GM18498 (cell line): ENCODE results near the gene DTWD2.
"Not testable (repeated sequence)": the region's sequence is repeated elsewhere in the genome, so short reads cannot be mapped to it uniquely, and the experiment has no call there.

ENCODE experiments used
- ATAC-seq: cut with Tn5 transposase; IDR thresholded peaks from one replicate; pipeline ENCODE4 v1.9.1; 2021; ENCODE audit warnings: mild to moderate bottlenecking, moderate library complexity; ENCODE audit not compliant: unreplicated experiment

Gene DTWD2

DNA sequence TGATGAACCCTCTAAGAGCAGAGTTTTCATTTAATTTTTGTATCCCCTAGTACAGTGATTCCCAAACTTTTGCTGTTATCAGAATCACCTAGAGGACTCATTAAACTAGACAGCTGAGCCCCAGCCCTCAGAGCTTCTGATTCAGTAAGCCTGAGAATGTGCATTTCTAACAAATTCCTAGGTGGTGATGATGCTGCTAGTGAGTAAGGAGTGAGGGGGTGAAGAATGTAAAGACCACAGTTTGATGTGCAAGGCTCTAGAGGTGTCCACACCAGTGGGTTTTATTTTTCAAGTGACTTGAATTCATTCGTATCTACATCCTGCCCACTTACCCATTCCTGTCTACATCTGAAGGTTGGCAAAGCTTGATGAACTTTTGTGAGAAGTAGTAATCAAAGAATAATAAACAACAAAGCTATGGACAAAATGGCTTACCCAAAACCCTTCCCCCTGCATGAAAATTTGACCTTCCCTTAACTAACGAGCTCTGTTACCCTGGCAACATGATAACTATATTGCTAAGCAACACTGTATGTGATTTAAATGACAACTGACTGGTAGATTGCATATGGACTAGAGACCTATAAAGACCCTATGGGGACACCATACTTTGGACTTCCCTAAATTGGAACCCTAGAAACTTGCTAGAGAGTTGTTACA lies 35.2 kb downstream of the DTWD2 start:
- ATAC-seq: peak; percentile 15

DNA sequence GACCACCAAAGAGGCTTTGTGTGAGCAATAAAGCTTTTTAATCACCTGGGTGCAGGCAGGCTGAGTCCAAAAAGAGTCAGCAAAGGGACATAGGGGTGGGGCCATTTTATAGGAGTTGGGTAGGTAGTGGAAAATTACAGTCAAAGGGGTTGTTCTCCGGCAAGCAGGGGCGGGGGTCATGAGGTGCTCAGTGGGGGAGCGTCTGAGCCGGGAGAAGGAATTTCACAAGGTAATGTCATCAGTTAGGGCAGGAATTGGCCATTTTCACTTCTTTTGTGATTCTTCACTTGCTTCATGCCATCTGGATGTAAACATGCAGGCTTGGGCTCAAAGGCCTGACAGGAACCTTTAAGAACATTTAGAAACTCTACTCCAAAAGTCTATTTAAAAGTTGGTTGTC lies 36.0 kb downstream of the DTWD2 start:
- ATAC-seq: not testable (repeated sequence)

DNA sequence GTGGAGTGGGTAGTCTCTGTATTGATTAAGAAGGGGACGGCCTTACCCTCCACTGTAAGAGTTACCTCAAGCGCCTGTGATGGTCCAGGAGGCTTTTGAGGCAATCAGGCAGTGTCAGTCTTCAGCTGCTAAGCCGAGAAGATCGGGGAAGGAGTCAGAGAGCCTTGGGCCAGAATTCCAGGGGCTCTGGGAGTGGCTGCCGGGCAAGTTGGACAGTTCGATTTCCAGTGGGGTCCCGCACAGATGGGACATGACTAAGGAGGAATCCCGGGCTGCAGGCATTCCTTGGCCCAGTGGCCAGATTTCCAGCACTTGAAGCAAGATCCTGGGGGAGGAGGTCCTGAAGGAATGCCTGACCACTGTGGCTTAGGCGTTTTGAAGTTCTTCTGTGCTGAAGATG lies 38.0 kb downstream of the DTWD2 start:
- ATAC-seq: not testable (repeated sequence)

DNA sequence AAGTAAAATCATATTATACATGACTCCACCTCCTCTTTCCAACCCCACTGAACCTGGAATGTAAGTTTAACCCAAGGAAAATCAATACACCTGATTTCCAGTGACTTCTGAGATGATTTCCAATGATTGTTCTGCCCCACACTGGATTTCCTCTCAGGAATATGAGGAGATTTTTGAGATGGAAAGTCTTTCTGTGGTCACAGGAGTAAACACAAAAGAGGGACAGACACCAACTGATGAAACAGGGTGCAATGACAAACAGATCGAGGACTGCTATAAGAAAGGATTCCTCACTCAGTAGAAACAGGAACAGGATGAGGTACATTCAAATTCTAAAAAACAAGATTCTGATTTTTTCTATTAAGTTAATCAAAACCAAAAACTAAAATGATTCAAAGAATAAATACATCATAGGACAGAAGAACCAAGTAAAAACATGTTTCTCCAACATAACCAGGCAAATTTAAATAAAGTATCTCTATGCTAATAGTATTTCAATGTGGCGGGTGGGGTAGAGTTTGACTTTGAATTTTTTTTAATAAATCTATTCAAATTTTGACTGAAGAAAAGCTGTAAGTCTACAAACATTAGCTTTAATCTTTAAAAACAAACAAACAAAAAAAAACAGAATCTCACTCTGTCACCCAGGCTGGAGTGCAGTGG lies 42.1 kb downstream of the DTWD2 start:
- no peak for ATAC-seq

DNA sequence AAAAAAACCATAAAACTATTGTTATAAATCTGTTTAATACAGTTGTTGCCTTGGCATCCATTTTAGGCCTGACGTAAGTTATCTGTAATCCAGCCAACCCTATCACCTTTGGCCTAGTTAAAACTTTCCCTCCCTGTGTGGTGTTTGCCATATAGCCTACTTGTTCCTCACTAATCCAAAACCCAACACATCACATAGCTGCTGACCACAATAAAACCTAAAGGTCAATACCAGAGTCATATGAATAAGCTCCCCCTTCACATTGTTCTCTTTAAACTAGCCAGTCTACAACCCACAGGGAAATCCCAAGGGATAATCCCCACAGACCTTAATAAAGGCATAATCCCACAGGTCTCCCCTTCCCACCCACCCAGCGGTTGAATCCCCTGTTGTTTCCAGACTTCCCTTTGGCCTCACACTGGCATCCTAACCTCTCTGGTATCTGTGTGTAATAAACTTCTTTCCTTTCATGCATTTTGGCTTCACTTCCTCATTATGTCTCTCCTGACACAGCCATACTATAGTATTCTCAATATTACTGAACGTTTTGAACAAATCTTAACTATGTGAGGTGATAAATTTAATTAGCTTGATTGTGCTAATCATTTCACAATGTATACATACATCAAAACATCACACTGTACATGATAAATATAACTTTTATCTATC lies 50.8 kb downstream of the DTWD2 start:
- no peak for ATAC-seq

DNA sequence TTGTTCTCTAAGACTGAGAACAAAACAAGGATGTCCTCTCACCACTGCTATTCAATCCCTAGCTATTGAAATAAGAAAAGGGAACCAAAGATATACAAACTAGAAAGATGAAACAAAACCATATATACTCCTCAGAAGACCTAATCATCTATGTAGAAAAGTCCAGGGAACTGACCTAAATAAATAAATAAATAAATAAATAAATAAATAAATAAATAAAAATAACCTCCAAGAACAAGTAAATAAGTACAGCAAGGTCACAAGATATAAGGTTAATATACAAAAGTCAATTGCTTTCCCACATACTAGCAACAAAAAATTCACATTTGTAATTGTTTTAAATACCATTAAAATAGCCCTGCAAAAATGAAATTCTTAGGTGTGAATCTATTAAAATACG lies 54.6 kb downstream of the DTWD2 start:
- ATAC-seq: no peak

DNA sequence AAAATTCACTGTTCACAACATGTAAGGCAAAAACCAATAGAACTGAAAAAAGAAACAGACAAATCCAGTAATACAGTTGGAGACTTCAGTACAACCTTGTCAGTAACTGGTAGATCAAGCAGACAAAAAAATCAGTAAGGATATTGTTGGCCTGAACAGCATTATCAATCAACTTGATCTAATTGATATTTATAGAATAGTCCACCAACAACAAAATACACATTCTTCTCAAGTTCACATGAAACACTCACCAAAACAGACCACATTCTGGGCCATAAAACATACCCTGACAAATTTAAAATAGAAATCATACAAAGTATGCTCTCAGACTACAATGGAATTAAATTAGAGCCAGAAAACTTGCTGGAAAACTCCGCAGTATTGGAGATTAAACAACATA lies 56.8 kb downstream of the DTWD2 start:
- ATAC-seq: no peak

DNA sequence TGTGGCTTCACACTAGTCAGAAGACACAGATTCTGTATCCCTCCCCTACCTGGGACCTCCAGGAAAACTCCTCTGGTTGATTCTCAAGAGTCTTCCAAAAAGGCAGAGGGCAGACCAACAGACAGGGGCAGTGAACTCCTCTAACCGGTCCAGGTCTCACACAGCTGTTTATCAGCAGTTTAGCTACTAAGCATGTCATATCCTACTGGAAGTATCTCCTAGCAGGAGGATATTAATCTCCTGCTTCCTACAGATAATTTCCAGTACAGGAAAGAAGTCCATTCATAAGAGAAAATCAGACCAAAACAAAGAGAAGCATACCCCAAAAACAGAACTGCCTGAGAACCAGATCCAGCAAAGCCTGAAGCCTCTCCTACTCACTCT lies 64.3 kb downstream of the DTWD2 start:
- ATAC-seq: no peak

DNA sequence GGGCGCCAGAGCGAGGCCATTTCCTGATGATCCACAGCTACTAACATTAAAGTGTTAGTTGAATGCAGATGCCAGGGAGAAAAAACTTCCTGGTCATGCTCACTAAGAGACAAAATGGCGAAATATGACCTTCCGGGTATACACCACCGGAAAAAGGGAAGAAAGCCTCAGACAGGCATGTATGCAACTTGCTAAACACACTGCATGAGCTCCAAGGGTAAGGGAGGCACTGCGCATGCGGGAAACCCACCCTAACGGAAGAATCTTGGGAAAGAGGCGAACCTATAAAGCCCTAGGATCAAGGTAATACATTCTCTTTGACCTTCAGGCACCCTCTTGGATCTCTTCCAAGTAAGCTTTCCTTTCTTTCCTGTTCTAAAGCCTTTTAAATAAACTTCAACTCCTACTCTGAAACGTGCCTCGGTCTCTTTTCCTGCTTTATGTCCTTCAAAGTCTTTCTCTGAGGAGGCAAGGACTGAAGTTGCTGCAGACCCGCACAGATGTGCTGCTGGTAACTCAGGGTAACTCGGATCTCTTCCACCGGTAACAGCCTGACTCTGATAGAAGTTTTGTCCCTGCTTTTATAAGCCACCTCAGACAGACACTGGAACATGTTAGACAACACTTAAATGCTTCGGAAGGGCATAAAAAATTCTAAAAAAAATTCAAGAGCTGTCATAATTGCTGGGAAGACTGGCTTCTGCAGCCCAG lies 64.9 kb downstream of the DTWD2 start:
- no peak for ATAC-seq

DNA sequence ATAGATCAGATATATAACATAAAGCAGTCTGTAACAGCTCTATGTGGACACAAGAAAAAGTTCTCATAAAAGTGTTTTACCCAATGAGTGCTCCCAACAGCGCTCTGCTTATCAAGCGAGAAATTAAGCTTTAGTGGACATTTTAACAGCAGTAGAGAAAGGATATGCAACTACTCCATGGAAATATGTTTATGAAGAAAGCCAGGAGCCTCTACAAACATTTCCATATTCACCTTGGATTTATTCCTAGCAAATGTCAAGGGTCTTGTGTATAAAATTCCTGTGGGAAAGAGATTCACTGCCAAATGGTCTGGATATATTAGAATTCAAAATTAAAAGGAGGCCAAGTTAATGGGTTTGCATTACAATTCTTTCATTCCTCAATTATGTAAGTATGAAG lies 66.5 kb downstream of the DTWD2 start:
- no peak for ATAC-seq

DNA sequence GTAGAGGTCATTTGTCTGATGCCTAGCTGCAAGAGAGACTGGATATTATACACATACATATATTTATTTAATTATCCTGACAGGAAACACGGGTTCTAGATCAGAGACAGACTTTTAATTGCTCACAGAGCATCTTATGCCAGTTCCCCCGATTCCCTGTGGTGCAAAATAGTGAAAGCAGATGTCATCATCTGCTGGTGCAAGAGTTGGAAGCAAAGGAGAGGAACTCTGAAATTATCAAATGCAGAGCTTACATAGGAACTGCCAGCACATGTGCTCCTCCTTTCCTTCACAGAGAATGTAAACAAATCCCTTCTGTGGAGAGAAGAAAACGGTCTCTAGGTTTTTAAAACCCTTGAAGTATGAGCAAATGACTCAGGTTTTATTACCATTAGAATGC lies 69.3 kb downstream of the DTWD2 start:
- no peak for ATAC-seq

DNA sequence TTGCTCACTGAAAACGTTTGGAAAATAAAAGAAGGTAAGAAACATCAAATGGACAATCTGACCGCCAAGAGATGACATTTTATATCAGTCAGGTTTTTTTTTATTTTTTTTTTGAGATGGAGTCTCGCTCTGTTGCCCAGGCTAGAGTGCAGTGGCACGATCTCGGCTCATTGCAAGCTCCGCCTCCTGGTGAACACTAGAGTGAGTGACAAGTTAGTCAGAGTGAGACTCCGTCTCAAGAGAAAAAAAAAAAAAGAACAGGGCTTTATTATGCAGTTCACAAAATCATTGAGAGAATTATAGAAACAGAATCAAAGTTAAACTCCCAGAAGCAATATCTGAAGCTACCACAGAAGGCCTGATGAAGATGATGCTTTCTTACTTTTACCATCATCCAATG lies 70.1 kb downstream of the DTWD2 start:
- no peak for ATAC-seq

DNA sequence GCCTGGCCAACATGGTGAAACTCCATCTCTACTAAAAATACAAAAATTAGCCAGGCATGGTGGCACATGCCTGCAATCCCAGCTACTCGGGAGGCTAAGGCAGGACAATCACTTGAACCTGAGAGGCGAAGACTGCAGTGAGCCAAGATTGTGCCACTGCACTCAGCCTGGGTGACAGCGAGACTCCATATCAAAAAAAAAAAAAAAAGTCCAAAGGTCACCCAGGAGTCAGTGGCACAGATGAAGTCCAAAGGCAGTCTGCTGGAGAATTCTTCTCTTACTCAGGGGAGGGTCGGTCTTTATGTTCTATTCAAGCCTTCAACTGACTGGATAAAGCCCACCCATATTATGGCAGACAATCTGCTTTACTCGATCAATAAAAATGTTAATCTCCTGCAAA lies 80.8 kb downstream of the DTWD2 start:
- not testable (repeated sequence) for ATAC-seq

DNA sequence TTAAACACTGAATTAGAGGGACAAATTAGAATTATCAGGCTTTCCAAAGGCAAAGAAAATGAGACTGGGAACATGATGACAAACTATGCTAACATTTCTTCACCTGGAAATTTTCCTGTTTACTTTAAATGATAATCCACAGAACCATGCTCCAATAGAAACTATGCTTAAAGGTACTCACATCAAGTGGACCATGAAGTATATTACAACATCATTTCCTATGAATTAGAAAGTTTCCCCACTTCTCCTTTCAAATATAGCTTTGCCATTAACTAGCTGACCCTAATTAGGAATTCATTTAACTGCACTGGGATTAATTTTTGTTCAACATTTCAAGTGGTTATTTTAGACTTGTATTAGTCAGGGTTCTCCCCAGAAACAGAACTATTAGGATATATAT lies 81.4 kb downstream of the DTWD2 start:
- no peak for ATAC-seq

DNA sequence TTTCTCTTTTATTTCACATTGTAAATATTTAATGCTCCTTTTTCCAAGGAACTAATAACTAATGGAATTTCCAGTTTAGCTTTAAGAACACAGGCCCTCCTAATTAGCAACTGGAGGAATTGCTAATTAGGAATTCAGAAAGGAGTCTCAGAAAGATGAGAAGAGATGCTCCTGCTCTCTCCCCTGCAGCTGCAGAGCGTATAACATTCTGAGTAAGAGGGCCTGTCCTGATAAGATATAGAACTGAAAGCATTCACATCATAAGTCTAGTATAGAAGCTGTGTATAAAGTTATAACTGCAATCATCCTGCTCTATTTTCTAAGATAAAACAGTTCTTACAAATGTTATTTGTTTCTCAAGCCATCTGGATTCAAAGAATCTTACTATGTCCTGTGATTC lies 83.2 kb downstream of the DTWD2 start:
- no peak for ATAC-seq

DNA sequence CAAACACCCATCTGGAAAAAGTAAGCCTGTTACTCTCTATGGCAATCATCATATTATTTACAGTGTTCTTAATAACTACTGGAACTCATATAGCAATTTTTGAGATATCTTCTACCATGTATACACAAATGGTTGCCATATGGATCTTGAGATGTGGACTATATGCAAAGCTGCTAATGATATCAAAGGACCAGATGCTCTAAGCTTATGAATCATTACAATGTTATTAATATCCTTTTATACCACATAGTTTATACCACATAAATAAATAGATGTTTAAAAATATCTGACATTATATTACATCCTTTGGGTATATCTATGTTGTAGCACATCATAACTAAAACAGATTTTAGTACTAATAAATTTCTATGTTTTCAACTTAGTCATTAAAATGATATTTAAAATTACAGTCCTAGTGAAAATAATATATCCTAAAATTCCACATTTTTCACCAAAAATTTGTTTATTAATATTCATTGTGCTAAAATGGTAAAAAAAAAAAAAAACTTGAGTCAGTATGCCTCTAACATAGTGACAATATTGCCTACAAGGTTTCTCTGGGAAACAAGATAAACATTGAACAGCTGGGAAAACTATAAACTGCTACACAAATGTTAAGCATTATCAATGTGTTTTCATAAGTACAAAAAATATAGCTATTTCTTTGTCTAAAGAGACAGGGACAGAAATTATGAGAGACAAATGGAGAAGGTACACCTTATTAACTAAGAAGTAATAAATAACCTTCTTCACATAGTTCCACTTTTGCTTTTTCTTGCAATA lies 85.5 kb downstream of the DTWD2 start:
- ATAC-seq: no peak

DNA sequence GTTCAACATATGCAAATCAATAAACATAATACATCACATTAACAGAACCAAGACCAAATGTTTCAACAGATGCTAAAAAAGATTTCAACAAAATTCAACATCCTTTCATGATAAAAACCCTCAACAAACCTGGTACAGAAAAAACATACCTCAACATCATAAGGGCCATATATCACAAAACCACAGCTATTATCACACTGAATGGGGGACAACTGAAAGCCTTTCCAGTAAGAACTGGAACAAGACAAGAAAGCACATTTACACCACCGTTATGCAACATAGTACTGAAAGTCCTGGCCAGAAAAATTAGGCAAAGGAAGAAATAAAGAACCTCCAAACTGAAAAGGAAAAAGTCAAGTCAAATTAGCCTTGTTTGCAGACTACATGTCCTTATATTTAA lies 93.6 kb downstream of the DTWD2 start:
- ATAC-seq: no peak

DNA sequence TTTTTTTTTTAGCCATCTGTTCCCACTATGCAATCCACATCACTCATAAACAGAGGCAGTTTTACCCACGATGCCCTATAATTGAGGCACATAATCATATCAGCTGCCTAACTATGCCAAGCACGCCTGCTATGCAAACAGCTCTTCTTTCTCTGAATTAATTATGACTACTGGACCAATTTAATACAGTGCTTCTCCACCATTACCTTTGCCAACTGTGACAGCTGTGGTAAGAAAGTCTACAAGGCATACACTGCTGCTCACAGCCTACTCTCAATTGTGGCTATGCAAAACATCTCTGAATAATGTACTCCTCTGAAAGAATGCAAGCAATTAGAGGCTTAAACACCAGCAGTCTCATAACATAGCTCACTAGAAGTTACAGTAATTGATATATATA lies 97.1 kb downstream of the DTWD2 start:
- ATAC-seq: peak; percentile 68

DNA sequence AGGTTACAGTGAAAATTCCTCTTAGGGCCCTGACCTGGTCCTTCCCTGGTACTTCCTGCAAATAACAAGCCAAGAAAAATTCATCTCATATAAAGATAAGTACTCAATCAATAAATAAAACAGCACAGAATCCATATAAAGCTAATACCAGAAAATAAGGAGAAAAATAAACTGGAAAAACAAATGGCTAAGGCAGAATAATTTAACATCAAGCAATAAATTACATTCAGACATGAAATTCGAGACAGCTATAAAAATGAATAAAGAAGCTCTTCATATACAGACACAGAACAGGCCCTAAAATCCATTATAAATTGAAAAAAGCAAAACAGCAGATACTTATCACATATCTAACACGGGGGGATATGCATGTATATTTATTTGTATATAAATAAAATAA lies 99.2 kb downstream of the DTWD2 start:
- no peak for ATAC-seq

DNA sequence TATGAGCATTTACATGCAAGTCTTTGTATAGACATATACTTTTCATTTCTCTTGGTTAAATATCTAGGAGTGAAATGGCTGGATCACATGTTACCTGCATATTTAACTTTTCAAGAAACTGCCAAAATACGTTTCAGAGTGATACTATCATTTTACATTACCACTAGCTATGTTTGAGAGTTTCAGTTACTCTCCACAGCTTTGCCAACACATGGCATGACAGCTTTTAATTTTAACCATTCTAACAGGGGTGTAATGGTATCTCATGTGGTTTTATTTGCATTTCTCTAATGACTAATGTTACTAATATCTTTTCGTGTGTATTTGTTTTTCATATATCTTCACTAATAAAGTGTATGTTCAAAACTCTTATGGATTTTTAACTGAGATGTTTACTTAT lies 99.8 kb downstream of the DTWD2 start:
- peak; percentile 53 for ATAC-seq

DNA sequence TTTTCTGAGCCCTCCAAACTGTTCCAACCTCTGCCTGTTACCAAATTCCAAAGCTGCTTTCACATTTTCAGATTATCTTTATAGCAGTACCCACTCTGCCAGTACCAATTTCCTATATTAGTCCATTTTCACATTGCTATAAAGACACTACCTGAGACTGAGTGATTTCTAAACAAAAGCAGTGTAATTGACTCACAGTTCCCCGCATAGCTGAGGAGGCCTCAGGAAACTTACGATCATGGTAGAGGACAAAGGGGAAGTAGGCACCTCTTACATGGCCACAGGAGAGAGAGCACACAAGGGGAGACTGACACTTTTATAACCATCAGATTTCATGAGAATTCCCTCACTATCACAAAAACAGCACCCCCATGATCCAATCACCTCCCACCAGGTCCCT lies 105.0 kb downstream of the DTWD2 start:
- ATAC-seq: no peak
